ENCODE results near the gene FXYD2.

DNA sequence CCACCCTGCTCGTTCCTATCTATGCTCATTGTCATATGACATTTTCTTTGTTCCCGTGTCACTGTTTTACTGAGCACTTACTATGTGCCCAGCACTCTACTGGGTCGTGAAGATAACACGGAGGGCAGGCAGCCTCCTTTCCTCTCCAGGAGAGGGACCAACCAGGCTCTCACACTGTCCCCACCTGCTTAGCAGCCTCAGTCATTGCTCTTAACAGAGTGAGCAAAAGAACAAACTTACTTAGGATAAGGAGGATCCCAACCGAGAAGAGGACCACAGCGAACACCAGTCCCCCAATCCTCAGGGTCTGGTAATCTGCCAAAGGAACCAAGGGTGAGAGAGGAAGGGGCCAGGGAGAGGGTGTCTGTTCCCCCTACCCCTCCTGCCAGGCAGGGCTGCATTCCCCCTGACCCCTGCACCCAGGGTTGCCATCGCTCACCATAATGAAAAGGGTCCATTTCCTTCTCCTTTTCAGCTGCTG is 17.0 kb upstream of the FXYD2 start:
- TF ChIP-seq RAD21 (IDR thresholded peaks at IDR 0.05; ENCODE audit: low read depth), result no peak
- no peak for TF ChIP-seq EGR1 (IDR thresholded peaks at IDR 0.05)
- TF ChIP-seq, protein P1, sequence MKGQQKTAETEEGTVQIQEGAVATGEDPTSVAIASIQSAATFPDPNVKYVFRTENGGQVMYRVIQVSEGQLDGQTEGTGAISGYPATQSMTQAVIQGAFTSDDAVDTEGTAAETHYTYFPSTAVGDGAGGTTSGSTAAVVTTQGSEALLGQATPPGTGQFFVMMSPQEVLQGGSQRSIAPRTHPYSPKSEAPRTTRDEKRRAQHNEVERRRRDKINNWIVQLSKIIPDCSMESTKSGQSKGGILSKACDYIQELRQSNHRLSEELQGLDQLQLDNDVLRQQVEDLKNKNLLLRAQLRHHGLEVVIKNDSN (IDR thresholded peaks at IDR 0.05), result no peak
- TF ChIP-seq, protein P2, sequence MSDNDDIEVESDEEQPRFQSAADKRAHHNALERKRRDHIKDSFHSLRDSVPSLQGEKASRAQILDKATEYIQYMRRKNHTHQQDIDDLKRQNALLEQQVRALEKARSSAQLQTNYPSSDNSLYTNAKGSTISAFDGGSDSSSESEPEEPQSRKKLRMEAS (IDR thresholded peaks at IDR 0.05), result no peak
- TF ChIP-seq EP300 (IDR thresholded peaks at IDR 0.05; ENCODE audit: borderline replicate concordance), result no peak
- TF ChIP-seq TCF12 (IDR thresholded peaks at IDR 0.05; ENCODE audit: low read depth), result no peak
- TF ChIP-seq, protein P3, sequence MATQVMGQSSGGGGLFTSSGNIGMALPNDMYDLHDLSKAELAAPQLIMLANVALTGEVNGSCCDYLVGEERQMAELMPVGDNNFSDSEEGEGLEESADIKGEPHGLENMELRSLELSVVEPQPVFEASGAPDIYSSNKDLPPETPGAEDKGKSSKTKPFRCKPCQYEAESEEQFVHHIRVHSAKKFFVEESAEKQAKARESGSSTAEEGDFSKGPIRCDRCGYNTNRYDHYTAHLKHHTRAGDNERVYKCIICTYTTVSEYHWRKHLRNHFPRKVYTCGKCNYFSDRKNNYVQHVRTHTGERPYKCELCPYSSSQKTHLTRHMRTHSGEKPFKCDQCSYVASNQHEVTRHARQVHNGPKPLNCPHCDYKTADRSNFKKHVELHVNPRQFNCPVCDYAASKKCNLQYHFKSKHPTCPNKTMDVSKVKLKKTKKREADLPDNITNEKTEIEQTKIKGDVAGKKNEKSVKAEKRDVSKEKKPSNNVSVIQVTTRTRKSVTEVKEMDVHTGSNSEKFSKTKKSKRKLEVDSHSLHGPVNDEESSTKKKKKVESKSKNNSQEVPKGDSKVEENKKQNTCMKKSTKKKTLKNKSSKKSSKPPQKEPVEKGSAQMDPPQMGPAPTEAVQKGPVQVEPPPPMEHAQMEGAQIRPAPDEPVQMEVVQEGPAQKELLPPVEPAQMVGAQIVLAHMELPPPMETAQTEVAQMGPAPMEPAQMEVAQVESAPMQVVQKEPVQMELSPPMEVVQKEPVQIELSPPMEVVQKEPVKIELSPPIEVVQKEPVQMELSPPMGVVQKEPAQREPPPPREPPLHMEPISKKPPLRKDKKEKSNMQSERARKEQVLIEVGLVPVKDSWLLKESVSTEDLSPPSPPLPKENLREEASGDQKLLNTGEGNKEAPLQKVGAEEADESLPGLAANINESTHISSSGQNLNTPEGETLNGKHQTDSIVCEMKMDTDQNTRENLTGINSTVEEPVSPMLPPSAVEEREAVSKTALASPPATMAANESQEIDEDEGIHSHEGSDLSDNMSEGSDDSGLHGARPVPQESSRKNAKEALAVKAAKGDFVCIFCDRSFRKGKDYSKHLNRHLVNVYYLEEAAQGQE (IDR thresholded peaks at IDR 0.05; ENCODE audit: low read depth), result no peak
- no peak for TF ChIP-seq FOXM1 (IDR thresholded peaks at IDR 0.05; ENCODE audit: borderline replicate concordance, low read depth)
- TF ChIP-seq ZBTB7A (IDR thresholded peaks at IDR 0.05; ENCODE audit: low read depth), result no peak
